Measurements from ENCODE around the gene MED14.

DNA sequence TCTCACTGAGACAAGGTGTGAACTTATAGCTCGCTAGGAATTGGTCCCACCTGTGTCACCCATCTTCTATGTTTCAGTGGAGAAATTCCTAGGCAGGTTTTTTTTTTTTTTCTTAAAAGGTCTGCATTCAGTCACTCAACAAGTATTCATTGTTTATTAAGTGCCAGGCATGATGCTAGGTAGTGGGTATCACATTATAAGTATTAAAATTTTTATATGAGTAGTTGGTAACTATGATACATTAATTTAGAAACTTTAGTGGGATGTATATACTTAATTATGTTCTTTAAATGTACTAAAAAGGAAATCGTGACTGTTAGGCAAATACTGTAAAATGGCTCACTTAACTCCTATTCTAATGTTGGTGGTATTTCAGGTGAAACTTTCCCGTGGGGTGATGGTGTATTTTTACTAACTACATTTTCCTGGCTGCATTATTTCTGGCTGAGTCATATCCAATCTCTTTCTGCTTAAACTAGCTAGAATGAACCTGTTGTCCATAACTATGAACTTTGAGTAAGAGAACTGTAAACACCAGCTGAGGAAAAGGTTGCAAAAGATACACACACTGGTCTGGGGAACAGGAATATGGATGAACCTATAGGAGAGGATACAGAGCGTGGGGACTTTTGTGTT, 49.3 kb upstream of the MED14 start:
- TF ChIP-seq, protein P1, sequence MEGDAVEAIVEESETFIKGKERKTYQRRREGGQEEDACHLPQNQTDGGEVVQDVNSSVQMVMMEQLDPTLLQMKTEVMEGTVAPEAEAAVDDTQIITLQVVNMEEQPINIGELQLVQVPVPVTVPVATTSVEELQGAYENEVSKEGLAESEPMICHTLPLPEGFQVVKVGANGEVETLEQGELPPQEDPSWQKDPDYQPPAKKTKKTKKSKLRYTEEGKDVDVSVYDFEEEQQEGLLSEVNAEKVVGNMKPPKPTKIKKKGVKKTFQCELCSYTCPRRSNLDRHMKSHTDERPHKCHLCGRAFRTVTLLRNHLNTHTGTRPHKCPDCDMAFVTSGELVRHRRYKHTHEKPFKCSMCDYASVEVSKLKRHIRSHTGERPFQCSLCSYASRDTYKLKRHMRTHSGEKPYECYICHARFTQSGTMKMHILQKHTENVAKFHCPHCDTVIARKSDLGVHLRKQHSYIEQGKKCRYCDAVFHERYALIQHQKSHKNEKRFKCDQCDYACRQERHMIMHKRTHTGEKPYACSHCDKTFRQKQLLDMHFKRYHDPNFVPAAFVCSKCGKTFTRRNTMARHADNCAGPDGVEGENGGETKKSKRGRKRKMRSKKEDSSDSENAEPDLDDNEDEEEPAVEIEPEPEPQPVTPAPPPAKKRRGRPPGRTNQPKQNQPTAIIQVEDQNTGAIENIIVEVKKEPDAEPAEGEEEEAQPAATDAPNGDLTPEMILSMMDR (IDR thresholded peaks at IDR 0.05) = no peak
- no peak for TF ChIP-seq POLR2A (IDR thresholded peaks at IDR 0.05)

Data from esophagus squamous epithelium (tissue), 4 donors.